BJ (cell line): ENCODE results near the gene WNT11. TPM values are rescaled to one million over a fixed set of nuclear protein-coding genes. Genes with fewer than 3 reads are reported as not detected.

Source experiments
- CTCF ChIA-PET: fragments of 350-600 bp; formaldehyde crosslinking; extraction: SDS; loops from one replicate; lab custom pipeline; 2021; ENCODE audit warnings: antibody characterized with exemption, inconsistent platforms; lab: Yijun Ruan, JAX
- POLR2A ChIA-PET: fragments of 300-600 bp; sonication (Branson Sonifier 250); formaldehyde crosslinking; extraction: SDS; loops from one replicate; lab custom pipeline; 2021; ENCODE audit warnings: antibody characterized with exemption; lab: Charles Lee
- DNase-seq: peaks from one replicate; pipeline ENCODE4 v3.0.0-alpha.2; 2011; ENCODE audit warnings: low read depth
- H3K27me3 ChIP-seq: 2 replicates; pipeline ENCODE4 v1.6.0; 2011; ENCODE audit warnings: low read length; ENCODE audit not compliant: control insufficient read depth, insufficient read depth
- H3K36me3 ChIP-seq: 2 replicates; pipeline ENCODE4 v1.5.1; 2011; ENCODE audit warnings: low read length; ENCODE audit not compliant: control insufficient read depth, insufficient read depth
- H3K4me3 ChIP-seq: 2 replicates; pipeline ENCODE4 v1.5.1; 2011; ENCODE audit warnings: low read depth, mild to moderate bottlenecking, control low read depth, low read length
- CTCF ChIP-seq: IDR thresholded peaks from 2 replicates; pipeline ENCODE4 v1.5.1; 2011; ENCODE audit warnings: low read depth, mild to moderate bottlenecking, control low read depth, inconsistent platforms, low read length, moderate library complexity; ENCODE audit not compliant: insufficient read depth
- polyA plus RNA-seq: library from polyadenylated mRNA; depleted of rRNA; stranded (reverse); fragments of >200 nt; gene quantifications from 2 replicates; pipeline ENCODE4 v1.2.3, GENCODE V29; 2011

Gene WNT11
- polyA plus RNA-seq, 1 experiment = 0.25 TPM

- Histone ChIP-seq H3K36me3 (no peaks in the 10 kb centered on the region), H3K27me3 (peaks cover 10% of the 10 kb centered on the region), H3K4me3 (no peak overlapping the region)
- ChIA-PET POLR2A (no interaction called here), CTCF (no interaction called here)
- no peak for DNase-seq
- TF ChIP-seq CTCF = no peak
These were observed 46.9 kb downstream of the WNT11 start for GRCh38 chr11:76159303-76159937.

GRCh38 chr11:76158394-76159302 lies 47.7 kb downstream of the WNT11 start:
- CTCF ChIA-PET = interaction anchor here (0.8 kb wide), 1 partner anchor 420 kb away, joined by 3 read pairs; no protein-coding TSS in a partner anchor
- no peak for TF ChIP-seq CTCF
- H3K36me3 ChIP-seq = no peaks in the 10 kb centered on the region
- POLR2A ChIA-PET = no interaction called here
- H3K27me3 ChIP-seq = peaks cover 6% of the 10 kb centered on the region
- H3K4me3 ChIP-seq = no peak overlapping the region
- no peak for DNase-seq

- TF ChIP-seq CTCF = no peak
- Histone ChIP-seq H3K27me3 (peaks cover 6% of the 10 kb centered on the region), H3K36me3 (no peaks in the 10 kb centered on the region), H3K4me3 (no peak overlapping the region)
- ChIA-PET POLR2A (no interaction called here), CTCF (interaction anchor here (0.6 to 0.8 kb wide), 2 partner anchors 23 to 419 kb away, joined by 3 to 4 read pairs; no protein-coding TSS in a partner anchor)
- no peak for DNase-seq
These were observed 48.4 kb downstream of the WNT11 start for GRCh38 chr11:76157891-76158290.

GRCh38 chr11:76156971-76157427 lies 49.3 kb downstream of the WNT11 start:
- H3K4me3 ChIP-seq = no peak overlapping the region
- H3K36me3 ChIP-seq = no peaks in the 10 kb centered on the region
- CTCF ChIA-PET = interaction anchor here (0.7 kb wide), 1 partner anchor 163 kb away, joined by 3 read pairs; no protein-coding TSS in a partner anchor
- TF ChIP-seq CTCF = no peak
- DNase-seq = no peak
- peaks cover 6% of the 10 kb centered on the region for H3K27me3 ChIP-seq
- POLR2A ChIA-PET = no interaction called here
